SW480 (cell line): ENCODE results near the gene RDX.
"Not testable (repeated sequence)": the region's sequence is repeated elsewhere in the genome, so short reads cannot be mapped to it uniquely, and the experiment has no call there.

Experiments used
- DNase-seq: peaks from one replicate; pipeline ENCODE4 v3.0.0-alpha.2; 2016; ENCODE audit warnings: low spot score

RDX gene

DNA sequence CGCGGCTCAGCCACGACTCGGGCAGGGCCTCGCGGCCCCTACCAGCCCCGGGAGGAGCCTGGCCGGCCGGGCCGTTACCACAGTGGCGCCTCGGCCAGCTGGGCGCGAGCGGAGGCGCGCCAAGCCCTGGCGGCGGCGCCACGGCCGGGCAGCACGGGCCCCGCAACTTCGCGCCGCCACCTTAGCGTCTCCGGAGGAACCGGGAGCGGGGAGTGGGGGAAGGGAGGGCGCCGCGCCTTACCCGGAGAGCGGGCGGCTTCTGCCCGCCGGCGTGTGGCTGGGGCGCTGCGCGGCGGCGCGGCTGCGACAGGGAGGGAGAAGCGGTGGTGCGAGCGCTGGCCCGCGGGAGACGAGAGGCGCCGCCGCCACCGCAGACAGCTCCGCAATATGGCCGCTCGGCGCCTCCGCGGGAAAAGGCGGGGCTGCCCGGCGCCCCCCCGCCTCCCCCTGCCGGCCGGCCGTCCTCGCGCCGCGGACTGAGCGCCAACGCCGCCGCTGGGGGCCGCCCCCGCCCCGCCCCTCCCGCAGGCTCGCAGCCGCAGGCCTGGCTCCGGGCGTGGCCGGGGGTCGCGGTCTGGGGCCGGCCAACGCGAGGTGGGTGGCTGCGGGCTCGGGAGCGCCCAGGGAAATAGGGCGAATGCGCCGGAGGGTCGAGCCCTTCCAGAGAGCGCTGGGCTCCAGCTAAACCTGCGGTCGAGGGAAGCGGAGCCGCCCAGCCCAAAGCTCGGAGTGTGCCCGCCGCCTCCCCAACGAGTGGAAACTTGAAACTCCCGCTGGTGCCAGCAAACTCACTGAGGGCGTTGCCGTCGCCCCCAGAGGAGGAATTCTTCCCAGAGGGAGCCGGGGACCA lies at the start of gene RDX:
Gene RDX (minus strand): TSS at position 389 of the 850 bp plus-strand sequence. CDS start 16,922 bp downstream, outside the sequence.
- peak; percentile 87 for DNase-seq

DNA sequence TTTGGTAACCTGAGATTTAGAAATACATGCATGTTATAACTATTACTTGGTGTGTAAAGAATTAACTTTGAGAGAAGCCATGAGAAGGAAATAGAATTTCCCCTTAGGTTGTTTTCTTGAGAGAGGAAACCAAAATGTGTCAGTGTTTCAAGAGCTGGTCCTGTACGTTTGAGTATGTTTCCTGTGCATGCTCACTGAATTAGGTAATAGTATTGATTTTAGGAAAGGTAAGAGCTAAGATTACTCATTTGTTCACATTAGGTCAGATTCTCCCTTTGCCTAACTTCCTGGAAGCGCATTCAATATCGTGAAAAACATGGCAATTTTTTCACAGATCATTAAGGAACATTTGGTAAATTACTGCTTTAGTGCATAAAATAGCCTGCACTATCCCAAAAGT lies 49.3 kb upstream of the RDX start:
- no peak for DNase-seq

DNA sequence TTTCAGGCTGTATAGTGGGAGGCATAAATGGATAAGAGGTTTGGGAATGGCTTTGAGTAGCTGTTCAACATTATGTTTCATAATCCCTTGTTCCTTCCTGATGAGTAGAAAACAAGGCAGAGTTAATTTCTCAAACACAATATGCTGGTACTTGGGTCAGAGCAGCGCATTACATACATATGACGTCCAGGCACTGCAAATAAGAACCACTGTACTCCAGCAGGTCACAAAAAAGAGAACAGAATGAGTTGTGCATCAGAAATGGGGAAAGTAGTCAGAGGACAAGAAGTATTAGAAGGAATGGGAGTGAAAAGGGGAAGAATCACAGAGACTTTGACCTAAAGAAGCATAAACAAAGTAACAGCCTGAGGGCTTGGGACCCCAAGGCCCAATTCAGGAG lies 44.0 kb upstream of the RDX start:
- DNase-seq, result no peak

DNA sequence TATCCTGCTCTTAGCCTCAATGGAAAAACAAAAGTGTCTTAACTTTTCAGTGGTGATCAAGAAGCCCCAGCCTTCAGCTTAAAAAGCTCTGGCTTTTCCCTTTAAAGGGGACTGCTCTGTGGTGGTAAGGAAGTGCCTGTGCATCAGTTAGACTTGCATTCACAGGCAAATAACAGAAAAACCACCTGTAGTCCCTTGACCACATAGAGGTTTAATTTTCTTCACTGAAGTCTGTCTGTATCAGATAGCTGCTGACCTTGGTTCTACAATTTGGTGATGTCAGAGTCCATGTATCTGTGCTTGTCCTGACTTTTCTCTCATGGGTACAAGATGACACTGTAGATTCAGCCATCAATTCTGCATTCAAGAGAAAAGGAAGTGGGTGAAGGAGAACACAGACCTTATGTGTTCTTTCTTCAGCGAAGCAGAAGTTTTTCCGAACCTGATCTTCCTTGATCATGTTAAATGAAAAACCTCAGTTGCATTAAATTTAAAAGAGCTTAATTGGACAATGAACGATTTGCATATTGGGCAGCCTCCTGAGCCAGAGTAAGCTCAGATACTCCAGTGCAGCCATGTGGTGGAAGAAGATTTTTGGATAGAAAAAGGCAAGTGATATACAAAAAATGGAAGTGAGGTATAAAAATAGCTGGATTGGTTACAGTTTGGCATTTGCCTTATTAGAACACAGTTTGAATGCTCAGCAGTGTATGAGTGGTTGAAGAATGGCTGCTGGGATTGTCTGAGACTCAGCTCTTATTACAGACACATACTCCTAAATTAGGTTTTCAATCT lies 43.2 kb upstream of the RDX start:
- DNase-seq, result no peak

DNA sequence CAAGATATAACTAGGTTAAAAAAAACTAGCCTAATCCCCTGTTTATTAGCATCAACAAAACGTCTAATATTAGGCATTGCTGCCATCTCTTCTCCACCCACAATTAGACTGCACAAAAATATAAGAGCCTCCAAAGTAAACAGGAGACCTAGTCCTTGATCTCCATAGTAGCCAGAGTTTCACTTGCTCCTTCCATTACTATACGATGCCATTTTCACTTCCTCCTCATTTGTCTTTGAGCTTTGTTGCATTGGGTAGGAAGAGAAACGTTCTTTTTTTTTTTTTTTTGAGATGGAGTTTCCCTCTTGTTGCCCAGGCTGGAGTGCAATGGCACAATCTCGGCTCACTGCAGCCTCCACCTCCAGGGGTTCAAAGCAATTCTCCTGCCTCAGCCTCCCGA lies 42.3 kb upstream of the RDX start:
- no peak for DNase-seq

GRCh38 chr11:110337570-110338193 lies 41.3 kb upstream of the RDX start:
- DNase-seq, result peak; percentile 28

DNA sequence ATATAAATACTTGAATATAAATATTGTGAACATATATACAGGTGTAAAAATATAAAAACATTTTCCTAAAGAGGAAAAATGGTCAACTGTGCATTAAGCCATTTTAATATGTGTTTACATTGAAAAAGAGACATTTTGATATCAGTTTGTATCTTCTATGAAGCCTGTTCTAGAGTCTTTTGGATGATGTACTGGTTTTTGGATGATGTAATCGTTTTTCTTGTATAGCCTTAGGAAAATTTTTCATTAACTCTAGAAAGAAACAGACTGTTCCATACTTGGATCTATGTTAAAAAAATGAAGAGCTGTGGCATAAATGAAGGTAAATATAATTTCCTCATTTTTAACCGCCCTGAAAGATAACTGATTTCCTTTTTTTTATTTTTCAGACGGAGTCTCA lies 39.6 kb upstream of the RDX start:
- DNase-seq, result no peak

- DNase-seq, result no peak
These were observed 38.9 kb upstream of the RDX start for GRCh38 chr11:110335358-110335757.

- DNase-seq, result no peak
These were observed 35.2 kb upstream of the RDX start for GRCh38 chr11:110331626-110332025.

DNA sequence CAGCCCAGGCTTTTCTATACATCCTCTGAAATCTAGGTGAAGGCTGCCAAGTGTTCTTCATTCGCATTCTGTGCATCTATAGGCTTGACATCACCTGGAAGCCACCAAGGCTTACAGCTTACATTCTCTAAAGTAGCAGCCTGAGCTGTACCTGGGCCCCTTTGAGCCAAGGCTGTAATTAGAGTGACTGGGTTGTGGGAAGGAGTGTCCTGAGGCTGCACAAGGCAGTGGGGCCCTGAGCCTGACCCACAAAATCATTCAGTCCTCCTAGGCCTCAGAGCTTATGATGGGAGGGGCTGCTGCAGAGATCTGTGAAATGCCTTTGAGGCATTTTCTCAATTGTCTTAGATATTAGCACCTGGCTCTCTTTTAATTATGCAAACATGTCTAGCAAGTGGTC lies 33.0 kb upstream of the RDX start:
- no peak for DNase-seq

DNA sequence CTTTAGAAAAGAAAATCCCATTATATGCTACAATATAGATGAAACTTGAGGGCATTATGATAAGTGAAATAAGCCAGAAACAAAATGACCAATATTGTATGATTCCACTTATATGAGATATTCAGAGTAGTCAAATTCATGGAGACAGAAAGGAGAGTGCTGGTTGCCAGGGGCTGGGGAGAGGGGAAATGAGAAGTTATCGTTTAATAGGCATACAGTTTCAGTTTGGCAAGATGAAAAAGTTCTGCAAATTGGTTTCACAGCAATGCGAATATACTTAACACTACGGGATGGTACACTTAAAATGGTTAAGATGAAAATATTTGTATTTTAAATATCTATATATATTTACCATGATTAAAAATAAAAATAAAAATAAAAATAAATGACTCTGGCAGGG lies 31.1 kb upstream of the RDX start:
- no peak for DNase-seq

- DNase-seq, result no peak
These were observed 27.4 kb upstream of the RDX start for GRCh38 chr11:110323786-110324185.

GRCh38 chr11:110319501-110319900 lies 23.1 kb upstream of the RDX start:
- DNase-seq, result no peak

GRCh38 chr11:110318638-110319404 lies 22.4 kb upstream of the RDX start:
- DNase-seq, result no peak

DNA sequence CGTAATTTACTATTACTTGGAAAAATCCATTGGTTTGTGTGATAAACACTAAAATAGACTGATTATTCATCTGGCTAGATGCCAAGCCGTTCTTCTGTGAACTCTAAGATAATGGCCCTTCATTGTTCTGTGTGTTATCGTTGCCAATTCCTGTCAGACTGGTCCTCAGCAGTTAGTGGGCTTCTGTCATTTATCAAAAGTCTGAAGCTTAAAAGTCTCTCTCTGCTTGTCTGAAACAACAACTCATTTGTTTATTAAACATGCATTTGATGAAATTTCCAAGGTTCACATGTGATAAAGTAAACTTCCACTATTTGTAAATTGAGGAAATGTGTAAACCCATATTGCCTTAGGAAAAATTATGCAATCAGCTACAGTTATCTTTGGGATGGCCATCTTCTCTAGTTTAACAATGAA lies 21.1 kb upstream of the RDX start:
- DNase-seq, result no peak

GRCh38 chr11:110314366-110315095 lies 18.1 kb upstream of the RDX start:
- no peak for DNase-seq

- no peak for DNase-seq
These were observed 16.3 kb upstream of the RDX start for GRCh38 chr11:110312670-110313069.

GRCh38 chr11:110311783-110312579 lies 15.6 kb upstream of the RDX start:
- no peak for DNase-seq

GRCh38 chr11:110308071-110308470 lies 11.7 kb upstream of the RDX start:
- no peak for DNase-seq

- not testable (repeated sequence) for DNase-seq
These were observed 9.6 kb upstream of the RDX start for GRCh38 chr11:110306019-110306388.
